Dendritic cell treated with granulocyte-macrophage colony-stimulating factor and Interleukin-4, amounts not matched to agents 40 ng/mL and 50 ng/mL, for 4 days (primary cell): ENCODE results near the gene OR10J4.
A peak's percentile ranks its signal among the peaks of the same experiment; 100 is the strongest.

Experiments
- H3K27ac Mint-ChIP-seq: one replicate; pipeline ENCODE4 v1.8.0; 2022; ENCODE audit warnings: mild to moderate bottlenecking, mixed read lengths
- H3K27me3 Mint-ChIP-seq: one replicate; pipeline ENCODE4 v1.8.0; 2022; ENCODE audit warnings: mild to moderate bottlenecking, mixed read lengths
- H3K36me3 Mint-ChIP-seq: one replicate; pipeline ENCODE4 v1.8.0; 2022; ENCODE audit warnings: low read depth, mixed read lengths
- H3K4me1 Mint-ChIP-seq: one replicate; pipeline ENCODE4 v1.8.0; 2022; ENCODE audit warnings: low read depth, mixed read lengths
- H3K4me3 Mint-ChIP-seq: one replicate; pipeline ENCODE4 v1.8.0; 2022; ENCODE audit warnings: mild to moderate bottlenecking, moderate library complexity, mixed read lengths
- H3K9me3 Mint-ChIP-seq: one replicate; pipeline ENCODE4 v1.8.0; 2022; ENCODE audit warnings: mixed read lengths
- intact Hi-C: fragments of 100-400 bp; cut with micrococcal nuclease; formaldehyde crosslinking; loops from one replicate; pipeline ENCODE4 v1.15.0; 2022

Gene OR10J4

GRCh38 chr1:159431904-159432303, at the start of gene OR10J4:
OR10J4 (plus strand) TSS chr1:159432204.
- no peaks in the 10 kb centered on the region for H3K27me3 Mint-ChIP-seq
- H3K4me1 Mint-ChIP-seq = peaks cover 65% of the 10 kb centered on the region
- no peaks in the 10 kb centered on the region for H3K36me3 Mint-ChIP-seq
- H3K27ac Mint-ChIP-seq = peak within 1 kb of the TSS; percentile 69
- H3K4me3 Mint-ChIP-seq = no peak within 1 kb of the TSS
- peaks cover 21% of the 10 kb centered on the region for H3K9me3 Mint-ChIP-seq
- intact Hi-C loops = no loop called here

GRCh38 chr1:159406821-159407220, 25.2 kb upstream of the OR10J4 start:
- Mint-ChIP-seq H3K27me3 (no peaks in the 10 kb centered on the region), H3K9me3 (peaks cover 28% of the 10 kb centered on the region), H3K27ac (no peak overlapping the region), H3K4me3 (no peak overlapping the region), H3K36me3 (no peaks in the 10 kb centered on the region), H3K4me1 (no peaks in the 10 kb centered on the region)
- intact Hi-C loops = no loop called here

- no peak overlapping the region for H3K4me3 Mint-ChIP-seq
- intact Hi-C loops = no loop called here
- H3K27ac Mint-ChIP-seq = no peak overlapping the region
- no peaks in the 10 kb centered on the region for H3K27me3 Mint-ChIP-seq
- H3K9me3 Mint-ChIP-seq = peaks cover 15% of the 10 kb centered on the region
- H3K4me1 Mint-ChIP-seq = no peaks in the 10 kb centered on the region
- H3K36me3 Mint-ChIP-seq = no peaks in the 10 kb centered on the region
Measured at GRCh38 chr1:159408862-159409400, 23.1 kb upstream of the OR10J4 start.

GRCh38 chr1:159421821-159422220, 10.2 kb upstream of the OR10J4 start:
- intact Hi-C loops = no loop called here
- peaks cover 36% of the 10 kb centered on the region for H3K4me1 Mint-ChIP-seq
- H3K4me3 Mint-ChIP-seq = no peak overlapping the region
- no peaks in the 10 kb centered on the region for H3K27me3 Mint-ChIP-seq
- peaks cover 46% of the 10 kb centered on the region for H3K9me3 Mint-ChIP-seq
- no peak overlapping the region for H3K27ac Mint-ChIP-seq
- peaks cover 26% of the 10 kb centered on the region for H3K36me3 Mint-ChIP-seq

GRCh38 chr1:159428536-159428935, 3.5 kb upstream of the OR10J4 start:
- Mint-ChIP-seq H3K27ac (no peak overlapping the region), H3K4me1 (peaks cover 47% of the 10 kb centered on the region), H3K4me3 (no peak overlapping the region), H3K27me3 (no peaks in the 10 kb centered on the region), H3K36me3 (no peaks in the 10 kb centered on the region), H3K9me3 (peaks cover 13% of the 10 kb centered on the region)
- intact Hi-C loops = no loop called here

GRCh38 chr1:159429074-159429861, 2.7 kb upstream of the OR10J4 start:
- peak overlapping the region; percentile 69 for H3K27ac Mint-ChIP-seq
- H3K36me3 Mint-ChIP-seq = no peaks in the 10 kb centered on the region
- peaks cover 48% of the 10 kb centered on the region for H3K4me1 Mint-ChIP-seq
- H3K27me3 Mint-ChIP-seq = no peaks in the 10 kb centered on the region
- H3K9me3 Mint-ChIP-seq = peaks cover 13% of the 10 kb centered on the region
- no peak overlapping the region for H3K4me3 Mint-ChIP-seq
- intact Hi-C loops = no loop called here

- intact Hi-C loops = no loop called here
- H3K9me3 Mint-ChIP-seq = peaks cover 14% of the 10 kb centered on the region
- H3K4me1 Mint-ChIP-seq = peaks cover 55% of the 10 kb centered on the region
- H3K27ac Mint-ChIP-seq = peak overlapping the region; percentile 69
- no peaks in the 10 kb centered on the region for H3K27me3 Mint-ChIP-seq
- no peak overlapping the region for H3K4me3 Mint-ChIP-seq
- no peaks in the 10 kb centered on the region for H3K36me3 Mint-ChIP-seq
Measured at GRCh38 chr1:159430985-159431384, 1.0 kb upstream of the OR10J4 start.

- H3K4me3 Mint-ChIP-seq = no peak overlapping the region
- peaks cover 21% of the 10 kb centered on the region for H3K9me3 Mint-ChIP-seq
- H3K36me3 Mint-ChIP-seq = no peaks in the 10 kb centered on the region
- no peaks in the 10 kb centered on the region for H3K27me3 Mint-ChIP-seq
- peak overlapping the region; percentile 66 for H3K27ac Mint-ChIP-seq
- H3K4me1 Mint-ChIP-seq = peaks cover 71% of the 10 kb centered on the region
- intact Hi-C loops = no loop called here
Measured at GRCh38 chr1:159436469-159436868, 4.5 kb downstream of the OR10J4 start.

- no peaks in the 10 kb centered on the region for H3K36me3 Mint-ChIP-seq
- no peaks in the 10 kb centered on the region for H3K27me3 Mint-ChIP-seq
- intact Hi-C loops = no loop called here
- H3K27ac Mint-ChIP-seq = peak within 1 kb of the TSS; percentile 76
- peaks cover 68% of the 10 kb centered on the region for H3K4me1 Mint-ChIP-seq
- H3K9me3 Mint-ChIP-seq = peaks cover 8% of the 10 kb centered on the region
- H3K4me3 Mint-ChIP-seq = no peak within 1 kb of the TSS
Measured at GRCh38 chr1:159439422-159439821, 7.4 kb downstream of the OR10J4 start, which contains the start of gene OR10J1. OR10J1 (plus strand) TSS chr1:159439722; CDS start chr1:159439792, 70 bp downstream.

GRCh38 chr1:159441360-159441759, 9.4 kb downstream of the OR10J4 start:
- peaks cover 58% of the 10 kb centered on the region for H3K4me1 Mint-ChIP-seq
- H3K36me3 Mint-ChIP-seq = no peaks in the 10 kb centered on the region
- H3K9me3 Mint-ChIP-seq = peaks cover 3% of the 10 kb centered on the region
- intact Hi-C loops = loop anchor here (10.0 kb wide), 1 partner anchor 147 kb away; no protein-coding TSS in a partner anchor
- no peaks in the 10 kb centered on the region for H3K27me3 Mint-ChIP-seq
- peak overlapping the region; percentile 76 for H3K27ac Mint-ChIP-seq
- H3K4me3 Mint-ChIP-seq = peak overlapping the region; percentile 35

- intact Hi-C loops = loop anchor here (10.0 kb wide), 1 partner anchor 148 kb away; no protein-coding TSS in a partner anchor
- Mint-ChIP-seq H3K4me3 (no peak overlapping the region), H3K27ac (peak overlapping the region; percentile 76), H3K9me3 (no peaks in the 10 kb centered on the region), H3K36me3 (no peaks in the 10 kb centered on the region), H3K27me3 (no peaks in the 10 kb centered on the region), H3K4me1 (peaks cover 59% of the 10 kb centered on the region)
Measured at GRCh38 chr1:159442428-159442827, 10.4 kb downstream of the OR10J4 start.

- Mint-ChIP-seq H3K4me1 (peaks cover 59% of the 10 kb centered on the region), H3K4me3 (no peak overlapping the region), H3K27ac (no peak overlapping the region), H3K27me3 (no peaks in the 10 kb centered on the region), H3K36me3 (no peaks in the 10 kb centered on the region), H3K9me3 (peaks cover 7% of the 10 kb centered on the region)
- intact Hi-C loops = loop anchor here (10.0 kb wide), 1 partner anchor 148 kb away; no protein-coding TSS in a partner anchor
Measured at GRCh38 chr1:159443066-159443750, 11.2 kb downstream of the OR10J4 start.

- H3K36me3 Mint-ChIP-seq = no peaks in the 10 kb centered on the region
- H3K9me3 Mint-ChIP-seq = peaks cover 18% of the 10 kb centered on the region
- H3K4me3 Mint-ChIP-seq = no peak overlapping the region
- intact Hi-C loops = loop anchor here (10.0 kb wide), 1 partner anchor 150 kb away; no protein-coding TSS in a partner anchor
- H3K27me3 Mint-ChIP-seq = no peaks in the 10 kb centered on the region
- peaks cover 55% of the 10 kb centered on the region for H3K4me1 Mint-ChIP-seq
- H3K27ac Mint-ChIP-seq = no peak overlapping the region
Measured at GRCh38 chr1:159444511-159444910, 12.5 kb downstream of the OR10J4 start.

GRCh38 chr1:159448181-159448580, 16.2 kb downstream of the OR10J4 start:
- Mint-ChIP-seq H3K36me3 (no peaks in the 10 kb centered on the region), H3K4me3 (no peak overlapping the region), H3K9me3 (peaks cover 37% of the 10 kb centered on the region), H3K4me1 (peaks cover 24% of the 10 kb centered on the region), H3K27ac (no peak overlapping the region), H3K27me3 (no peaks in the 10 kb centered on the region)
- intact Hi-C loops = loop anchor here (10.0 kb wide), 1 partner anchor 153 kb away; no protein-coding TSS in a partner anchor
